ENCODE measurements around the gene KSR2. TPM values are rescaled to one million over a fixed set of nuclear protein-coding genes. Genes with fewer than 3 reads are reported as not detected.
"Not testable (repeated sequence)": the region's sequence is repeated elsewhere in the genome, so short reads cannot be mapped to it uniquely, and the experiment has no call there.

The KSR2 gene
- total RNA-seq, 3 donors from 2014 or later: 0.05 to 0.08 (median 0.05) TPM

GRCh38 chr12:117869551-117869950 lies 99.2 kb downstream of the KSR2 start:
- no peaks in the 10 kb centered on the region for H3K9me3 Mint-ChIP-seq
- H3K36me3 Mint-ChIP-seq (ENCODE audit: insufficient read depth): no peaks in the 10 kb centered on the region
- H3K4me1 Mint-ChIP-seq (ENCODE audit: low read depth): no peaks in the 10 kb centered on the region
- peaks cover 2% of the 10 kb centered on the region for H3K27me3 Mint-ChIP-seq (ENCODE audit: low read depth)
- DNase-seq (no peak), ATAC-seq (no peak)
- no peak overlapping the region for H3K4me3 Mint-ChIP-seq

GRCh38 chr12:117867348-117867747 lies 101.4 kb downstream of the KSR2 start:
- H3K4me1 Mint-ChIP-seq (ENCODE audit: low read depth): no peaks in the 10 kb centered on the region
- H3K36me3 Mint-ChIP-seq (ENCODE audit: insufficient read depth): no peaks in the 10 kb centered on the region
- DNase-seq (no peak), ATAC-seq (no peak)
- H3K4me3 Mint-ChIP-seq: no peak overlapping the region
- no peaks in the 10 kb centered on the region for H3K9me3 Mint-ChIP-seq
- H3K27me3 Mint-ChIP-seq (ENCODE audit: low read depth): peaks cover 8% of the 10 kb centered on the region

DNA sequence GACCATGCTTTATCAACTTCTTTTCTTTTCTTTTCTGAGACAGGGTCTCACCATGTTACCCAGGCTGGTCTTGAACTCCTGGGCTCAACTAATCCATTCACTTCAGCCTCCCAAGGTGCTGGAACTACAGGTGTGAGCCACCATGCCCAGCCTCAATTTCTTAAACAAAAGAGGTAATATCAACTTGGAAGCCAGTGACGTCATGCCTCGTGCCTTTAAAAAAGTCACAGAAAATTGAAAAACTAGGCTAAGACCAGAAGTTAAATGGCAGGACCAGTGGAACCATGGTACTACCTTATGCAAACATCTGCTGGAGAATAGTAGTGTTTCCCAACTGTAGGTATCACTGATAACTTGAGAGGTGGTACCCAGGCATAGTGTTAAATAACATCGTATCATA lies 103.3 kb downstream of the KSR2 start:
- Mint-ChIP-seq H3K36me3 (ENCODE audit: insufficient read depth) (no peaks in the 10 kb centered on the region), H3K4me1 (ENCODE audit: low read depth) (no peaks in the 10 kb centered on the region), H3K9me3 (no peaks in the 10 kb centered on the region), H3K4me3 (no peak overlapping the region), H3K27me3 (ENCODE audit: low read depth) (peaks cover 8% of the 10 kb centered on the region)
- no peak for ATAC-seq
- DNase-seq: no peak

- ATAC-seq (no peak), DNase-seq (no peak)
- H3K36me3 Mint-ChIP-seq (ENCODE audit: insufficient read depth): no peaks in the 10 kb centered on the region
- H3K4me3 Mint-ChIP-seq: no peak overlapping the region
- no peaks in the 10 kb centered on the region for H3K4me1 Mint-ChIP-seq (ENCODE audit: low read depth)
- H3K27me3 Mint-ChIP-seq (ENCODE audit: low read depth): peaks cover 8% of the 10 kb centered on the region
- H3K9me3 Mint-ChIP-seq: no peaks in the 10 kb centered on the region
Observed at GRCh38 chr12:117863002-117863709, 105.6 kb downstream of the KSR2 start.

GRCh38 chr12:117861691-117862090 lies 107.1 kb downstream of the KSR2 start:
- no peaks in the 10 kb centered on the region for H3K36me3 Mint-ChIP-seq (ENCODE audit: insufficient read depth)
- DNase-seq (no peak), ATAC-seq (no peak)
- H3K4me3 Mint-ChIP-seq: no peak overlapping the region
- H3K4me1 Mint-ChIP-seq (ENCODE audit: low read depth): no peaks in the 10 kb centered on the region
- H3K9me3 Mint-ChIP-seq: no peaks in the 10 kb centered on the region
- peaks cover 10% of the 10 kb centered on the region for H3K27me3 Mint-ChIP-seq (ENCODE audit: low read depth)

DNA sequence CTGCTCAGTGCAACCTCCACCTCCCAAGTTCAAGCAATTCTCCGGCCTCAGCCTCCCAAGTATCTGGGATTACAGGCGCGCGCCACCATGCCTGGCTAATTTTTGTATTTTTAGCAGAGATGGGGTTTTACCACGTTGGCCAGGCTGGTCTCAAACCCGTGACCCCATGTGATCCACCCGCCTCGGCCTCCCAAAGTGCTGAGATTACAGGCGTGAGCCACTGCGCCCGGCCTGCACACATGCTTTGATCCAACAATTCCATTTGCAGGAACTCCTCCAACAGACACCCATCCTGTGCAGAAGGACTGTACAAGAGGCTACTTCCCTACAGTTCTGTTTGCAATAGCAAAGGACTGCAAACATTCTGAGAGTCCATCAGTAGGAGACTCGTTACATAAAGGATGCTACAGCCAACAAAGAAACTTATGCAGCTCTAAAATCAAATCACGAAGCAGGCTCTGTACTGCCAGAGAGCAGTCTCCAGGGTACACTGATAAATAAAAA lies 108.0 kb downstream of the KSR2 start:
- H3K9me3 Mint-ChIP-seq; H3K4me3 Mint-ChIP-seq; ATAC-seq; H3K36me3 Mint-ChIP-seq (ENCODE audit: insufficient read depth); H3K4me1 Mint-ChIP-seq (ENCODE audit: low read depth); DNase-seq: not testable (repeated sequence)
- H3K27me3 Mint-ChIP-seq (ENCODE audit: low read depth): peaks cover 12% of the 10 kb centered on the region

DNA sequence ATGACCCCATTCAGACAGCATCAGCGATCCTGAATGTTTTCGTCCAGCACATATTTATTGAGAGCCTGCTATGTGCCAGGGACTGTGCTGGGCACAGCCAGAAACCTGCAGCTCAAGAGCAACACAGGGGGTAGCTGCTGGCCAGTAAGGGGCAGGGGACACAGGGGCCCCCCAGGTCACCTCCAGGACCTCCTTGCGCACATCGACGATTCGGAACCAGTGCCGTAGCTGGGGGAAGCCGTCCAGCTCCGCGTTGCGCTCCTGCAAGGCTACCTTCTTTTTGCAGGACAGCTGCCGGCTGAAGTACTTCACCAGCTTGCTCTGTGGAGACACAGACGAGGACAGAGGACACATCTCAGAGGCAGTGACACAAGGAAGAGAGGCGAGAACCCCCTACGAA lies 108.7 kb downstream of the KSR2 start:
- H3K36me3 Mint-ChIP-seq (ENCODE audit: insufficient read depth): no peaks in the 10 kb centered on the region
- no peaks in the 10 kb centered on the region for H3K9me3 Mint-ChIP-seq
- H3K27me3 Mint-ChIP-seq (ENCODE audit: low read depth): peaks cover 15% of the 10 kb centered on the region
- H3K4me1 Mint-ChIP-seq (ENCODE audit: low read depth): no peaks in the 10 kb centered on the region
- DNase-seq (no peak), ATAC-seq (no peak)
- no peak overlapping the region for H3K4me3 Mint-ChIP-seq

DNA sequence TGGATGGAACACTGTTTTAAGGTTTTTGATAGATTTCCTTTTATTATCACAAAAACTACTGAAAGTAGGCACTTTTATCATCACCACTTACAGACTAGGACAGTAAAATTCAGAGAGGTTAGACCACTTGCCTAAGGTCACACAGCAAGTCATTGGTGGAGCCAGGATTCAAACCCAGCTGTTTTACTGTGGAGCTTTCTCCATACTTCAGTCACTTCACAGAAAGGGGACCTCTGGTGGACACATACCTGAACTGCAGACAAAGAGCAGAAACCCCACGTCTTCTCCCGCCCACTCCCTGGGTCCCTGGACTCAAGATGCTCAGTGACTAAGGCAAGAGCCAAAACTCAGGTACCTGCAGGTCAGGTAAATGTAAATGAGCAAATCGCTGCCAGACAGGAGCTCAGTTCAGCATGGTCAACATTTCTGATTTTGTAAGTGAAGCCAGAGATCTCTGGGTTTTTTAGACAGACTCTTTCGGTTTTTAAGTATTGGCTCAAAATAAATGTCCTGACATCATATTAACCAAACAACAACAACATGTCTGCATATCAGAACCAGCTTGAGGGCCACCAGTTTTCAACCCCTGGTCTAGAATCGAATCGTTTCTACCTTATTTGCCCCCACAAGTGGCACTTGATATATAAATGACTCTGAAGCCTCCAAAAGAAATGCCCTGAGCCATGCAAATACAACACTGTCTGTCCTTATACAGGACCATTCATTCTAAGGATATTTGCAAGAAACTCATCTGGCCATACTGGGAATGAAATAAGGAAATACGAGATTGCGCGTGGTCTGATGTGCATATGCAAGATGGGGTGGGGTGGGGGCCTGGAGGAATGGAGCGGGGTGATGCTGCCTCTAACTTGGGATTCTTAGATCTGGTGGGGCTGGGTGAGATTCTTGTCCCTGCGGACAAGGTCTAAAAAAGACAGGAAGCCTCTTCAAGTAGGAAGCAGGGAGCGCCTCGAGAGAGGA lies 110.9 kb downstream of the KSR2 start:
- Mint-ChIP-seq H3K27me3 (ENCODE audit: low read depth) (peaks cover 7% of the 10 kb centered on the region), H3K36me3 (ENCODE audit: insufficient read depth) (no peaks in the 10 kb centered on the region), H3K9me3 (peaks cover 6% of the 10 kb centered on the region), H3K4me1 (ENCODE audit: low read depth) (no peaks in the 10 kb centered on the region), H3K4me3 (no peak overlapping the region)
- ATAC-seq (peak; percentile 18 to 62), DNase-seq (peak; percentile 43)

DNA sequence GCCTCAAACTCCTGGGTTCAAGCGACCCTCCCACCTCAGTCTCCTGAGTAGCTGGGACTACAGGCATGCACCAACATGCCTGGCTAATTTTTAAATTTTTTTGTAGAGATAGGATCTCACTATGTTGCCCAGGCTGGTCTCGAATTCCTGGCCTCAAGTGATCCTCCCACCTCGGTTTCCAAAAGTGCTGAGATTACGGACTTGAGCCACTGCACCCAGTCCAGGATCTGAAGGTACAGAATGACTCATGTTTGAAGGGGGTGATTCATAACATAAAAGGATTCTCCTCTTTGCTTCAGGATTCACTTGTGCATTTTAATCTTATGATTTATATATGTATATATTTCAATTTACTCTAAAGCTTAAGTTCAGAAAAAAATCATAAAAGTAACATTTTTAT lies 111.7 kb downstream of the KSR2 start:
- not testable (repeated sequence) for H3K4me1 Mint-ChIP-seq (ENCODE audit: low read depth); ATAC-seq; H3K9me3 Mint-ChIP-seq; DNase-seq; H3K36me3 Mint-ChIP-seq (ENCODE audit: insufficient read depth); H3K27me3 Mint-ChIP-seq (ENCODE audit: low read depth); H3K4me3 Mint-ChIP-seq

DNA sequence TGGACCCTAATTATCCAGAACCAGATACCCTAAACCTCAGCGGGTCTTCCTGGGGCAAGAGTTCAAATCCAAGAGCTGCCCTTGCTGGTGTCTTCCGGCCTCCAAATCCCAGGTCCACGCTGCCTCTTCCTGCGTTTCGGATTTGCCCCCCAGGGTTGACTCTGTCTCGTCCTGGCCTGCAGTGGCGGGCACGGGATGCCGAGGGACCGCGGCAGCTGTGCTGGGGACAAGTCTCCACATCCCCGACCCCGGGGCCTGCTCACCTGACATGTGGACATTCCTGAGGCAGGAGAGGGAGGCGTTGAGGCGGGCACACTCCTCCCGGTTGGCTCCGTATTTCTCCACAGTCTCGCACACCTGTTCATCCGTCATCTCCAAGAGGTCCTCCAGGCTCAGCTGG lies 113.6 kb downstream of the KSR2 start:
- H3K27me3 Mint-ChIP-seq (ENCODE audit: low read depth): peaks cover 7% of the 10 kb centered on the region
- ATAC-seq: no peak
- no peaks in the 10 kb centered on the region for H3K36me3 Mint-ChIP-seq (ENCODE audit: insufficient read depth)
- no peaks in the 10 kb centered on the region for H3K4me1 Mint-ChIP-seq (ENCODE audit: low read depth)
- peaks cover 6% of the 10 kb centered on the region for H3K9me3 Mint-ChIP-seq
- DNase-seq: no peak
- no peak overlapping the region for H3K4me3 Mint-ChIP-seq

- H3K27me3 Mint-ChIP-seq (ENCODE audit: low read depth): peaks cover 14% of the 10 kb centered on the region
- no peaks in the 10 kb centered on the region for H3K36me3 Mint-ChIP-seq (ENCODE audit: insufficient read depth)
- H3K9me3 Mint-ChIP-seq: peaks cover 6% of the 10 kb centered on the region
- no peak overlapping the region for H3K4me3 Mint-ChIP-seq
- H3K4me1 Mint-ChIP-seq (ENCODE audit: low read depth): no peaks in the 10 kb centered on the region
- DNase-seq: no peak
- ATAC-seq: peak; percentile 59 to 62
Observed at GRCh38 chr12:117854339-117855012, 114.3 kb downstream of the KSR2 start.

GRCh38 chr12:117853600-117853999 lies 115.2 kb downstream of the KSR2 start:
- H3K36me3 Mint-ChIP-seq (ENCODE audit: insufficient read depth): no peaks in the 10 kb centered on the region
- peak in 1 of 2 donors; percentile 46 for ATAC-seq

DNA sequence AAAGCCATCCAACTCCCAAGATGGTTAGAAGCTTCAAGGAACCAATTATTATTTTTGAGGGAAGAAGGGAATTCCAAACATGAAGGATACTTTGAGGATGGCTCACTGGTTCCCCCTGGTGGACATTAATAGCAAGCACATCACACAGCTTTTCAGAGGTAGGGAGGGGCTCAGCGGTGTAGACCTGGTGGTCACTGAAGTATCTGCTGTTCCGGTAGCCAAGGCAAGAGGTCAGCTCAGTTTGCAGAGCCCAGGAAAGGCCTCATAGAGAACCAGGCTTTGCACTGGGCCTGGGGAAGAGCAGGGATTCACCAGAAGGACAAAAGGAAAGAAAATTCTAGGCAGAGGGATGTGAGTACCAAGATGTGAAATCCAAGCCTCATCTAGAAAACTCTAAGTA lies 118.7 kb downstream of the KSR2 start:
- ATAC-seq (no peak), DNase-seq (no peak)
- Mint-ChIP-seq H3K4me1 (ENCODE audit: low read depth) (no peaks in the 10 kb centered on the region), H3K36me3 (ENCODE audit: insufficient read depth) (no peaks in the 10 kb centered on the region), H3K9me3 (peaks cover 6% of the 10 kb centered on the region), H3K27me3 (ENCODE audit: low read depth) (peaks cover 28% of the 10 kb centered on the region), H3K4me3 (no peak overlapping the region)

More at GRCh38 chr12:117853600-117853999, 115.2 kb downstream of the KSR2 start:
- DNase-seq: no peak
- H3K27me3 Mint-ChIP-seq (ENCODE audit: low read depth): peaks cover 18% of the 10 kb centered on the region
- no peak overlapping the region for H3K4me3 Mint-ChIP-seq
- H3K9me3 Mint-ChIP-seq: peaks cover 6% of the 10 kb centered on the region
- H3K4me1 Mint-ChIP-seq (ENCODE audit: low read depth): no peaks in the 10 kb centered on the region

DNA sequence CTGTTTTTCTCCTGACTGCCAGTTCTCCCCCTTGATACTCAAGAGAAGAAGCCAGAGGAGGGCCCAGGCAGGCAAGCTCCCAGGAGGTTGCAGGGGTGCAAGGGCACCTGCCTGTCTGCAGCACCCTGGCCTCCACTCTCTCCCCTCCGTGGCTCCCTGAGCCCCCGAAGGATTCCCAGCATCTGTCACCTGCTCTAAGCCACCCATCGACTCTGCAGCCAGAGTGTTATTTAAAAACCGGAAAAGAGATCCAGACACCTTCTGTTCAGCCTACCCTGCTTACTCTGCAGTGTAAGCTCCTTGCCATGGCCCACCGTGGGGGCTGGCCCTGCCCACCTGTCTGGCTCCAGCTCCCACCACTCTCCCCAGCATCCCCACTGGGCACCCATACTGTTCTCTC lies 121.4 kb downstream of the KSR2 start:
- ATAC-seq: no peak
- H3K4me3 Mint-ChIP-seq: no peak overlapping the region
- H3K9me3 Mint-ChIP-seq: peaks cover 4% of the 10 kb centered on the region
- H3K36me3 Mint-ChIP-seq (ENCODE audit: insufficient read depth): no peaks in the 10 kb centered on the region
- no peak for DNase-seq
- no peaks in the 10 kb centered on the region for H3K4me1 Mint-ChIP-seq (ENCODE audit: low read depth)
- peaks cover 37% of the 10 kb centered on the region for H3K27me3 Mint-ChIP-seq (ENCODE audit: low read depth)
